GM19395 (cell line): ENCODE results near the gene DHRS12.

Experiments used
- ATAC-seq: cut with Tn5 transposase; IDR thresholded peaks from one replicate; pipeline ENCODE4 v1.9.1; 2021; ENCODE audit warnings: mild to moderate bottlenecking, moderate library complexity; ENCODE audit not compliant: unreplicated experiment

DHRS12 gene

GRCh38 chr13:51764184-51765141 lies 39.5 kb downstream of the DHRS12 start:
- peak; percentile 85 for ATAC-seq

GRCh38 chr13:51763486-51763885 lies 40.5 kb downstream of the DHRS12 start:
- no peak for ATAC-seq

GRCh38 chr13:51761643-51762350 lies 42.2 kb downstream of the DHRS12 start:
- no peak for ATAC-seq

- ATAC-seq, result no peak
Observed at GRCh38 chr13:51760592-51760991, 43.4 kb downstream of the DHRS12 start.

- no peak for ATAC-seq
Observed at GRCh38 chr13:51759240-51759639, 44.7 kb downstream of the DHRS12 start.

GRCh38 chr13:51758691-51759090 lies 45.3 kb downstream of the DHRS12 start:
- ATAC-seq, result no peak

GRCh38 chr13:51756651-51757050 lies 47.3 kb downstream of the DHRS12 start:
- ATAC-seq, result no peak

- ATAC-seq, result no peak
Observed at GRCh38 chr13:51747438-51748434, 56.2 kb downstream of the DHRS12 start.

- ATAC-seq, result no peak
Observed at GRCh38 chr13:51746802-51747201, 57.2 kb downstream of the DHRS12 start.

- no peak for ATAC-seq
Observed at GRCh38 chr13:51745243-51745642, 58.7 kb downstream of the DHRS12 start.

GRCh38 chr13:51742611-51743010 lies 61.4 kb downstream of the DHRS12 start:
- ATAC-seq, result no peak

- ATAC-seq, result no peak
Observed at GRCh38 chr13:51742031-51742430, 61.9 kb downstream of the DHRS12 start.

GRCh38 chr13:51740698-51741097 lies 63.3 kb downstream of the DHRS12 start:
- ATAC-seq, result no peak

GRCh38 chr13:51739027-51739764 lies 64.8 kb downstream of the DHRS12 start:
- ATAC-seq, result no peak

GRCh38 chr13:51738226-51738905 lies 65.6 kb downstream of the DHRS12 start:
- no peak for ATAC-seq

GRCh38 chr13:51737609-51738008 lies 66.4 kb downstream of the DHRS12 start:
- no peak for ATAC-seq

- no peak for ATAC-seq
Observed at GRCh38 chr13:51734786-51735185, 69.2 kb downstream of the DHRS12 start.

GRCh38 chr13:51733374-51734298 lies 70.3 kb downstream of the DHRS12 start:
- no peak for ATAC-seq
